Measurements from ENCODE around the gene BRWD1. TPM values are rescaled to one million over a fixed set of nuclear protein-coding genes. Genes with fewer than 3 reads are reported as not detected.

Gene BRWD1
- total RNA-seq, 1 experiment from 2014 or later, result 141 TPM

GRCh38 chr21:39184050-39184980, 129.1 kb downstream of the BRWD1 start:
- H4K20me1 ChIP-seq (ENCODE audit: insufficient read depth, low read depth, low read length), result no peaks in the 10 kb centered on the region
- no peaks in the 10 kb centered on the region for H3K9me3 ChIP-seq (ENCODE audit: low read length)
- peak overlapping the region; percentile 92 for H3K9ac ChIP-seq (ENCODE audit: low read length)
- H3K9me2 ChIP-seq (replicated peaks; ENCODE audit: insufficient read depth, low read length), result no peaks in the 10 kb centered on the region
- H3K27me3 ChIP-seq (ENCODE audit: low read length), result no peaks in the 10 kb centered on the region
- H3K4me1 ChIP-seq (ENCODE audit: low read length), result peaks cover 67% of the 10 kb centered on the region
- DNase-seq, result peak; percentile 66
- peaks cover 62% of the 10 kb centered on the region for H3K79me2 ChIP-seq (ENCODE audit: low read length)
- H3K36me3 ChIP-seq (ENCODE audit: insufficient read depth, low read length), result peaks cover 18% of the 10 kb centered on the region; the same call in 1 of the 2 replicates
- H3K4me3 ChIP-seq (ENCODE audit: low read length), result peak overlapping the region; percentile 92
- H2AFZ ChIP-seq (ENCODE audit: low read length), result no peak overlapping the region
- H3K4me2 ChIP-seq (ENCODE audit: low read depth, low read length, poor library complexity, severe bottlenecking), result peak overlapping the region; percentile 81
- peak overlapping the region; percentile 87 for H3K27ac ChIP-seq (ENCODE audit: low read length)

- Histone ChIP-seq H3K27ac (ENCODE audit: low read length) (peak within 1 kb of the TSS; percentile 87), H3K79me2 (ENCODE audit: low read length) (peaks cover 64% of the 10 kb centered on the region), H3K4me2 (ENCODE audit: low read depth, low read length, poor library complexity, severe bottlenecking) (peak within 1 kb of the TSS; percentile 81), H3K27me3 (ENCODE audit: low read length) (no peaks in the 10 kb centered on the region), H3K36me3 (ENCODE audit: insufficient read depth, low read length) (peaks cover 17% of the 10 kb centered on the region; the same call in 1 of the 2 replicates), H4K20me1 (ENCODE audit: insufficient read depth, low read depth, low read length) (no peaks in the 10 kb centered on the region), H3K4me1 (ENCODE audit: low read length) (peaks cover 59% of the 10 kb centered on the region), H3K4me3 (ENCODE audit: low read length) (peak within 1 kb of the TSS; percentile 92), H2AFZ (ENCODE audit: low read length) (no peak within 1 kb of the TSS), H3K9me3 (ENCODE audit: low read length) (no peaks in the 10 kb centered on the region), H3K9ac (ENCODE audit: low read length) (peak within 1 kb of the TSS; percentile 92), H3K9me2 (replicated peaks; ENCODE audit: insufficient read depth, low read length) (no peaks in the 10 kb centered on the region)
- DNase-seq, result peak; percentile 98
Observed at GRCh38 chr21:39183272-39184049, 130.0 kb downstream of the BRWD1 start, which contains the start of gene PSMG1. TSS of gene PSMG1 (minus strand) at chr21:39183451. CDS start at chr21:39183385, 66 bp downstream.

GRCh38 chr21:39182484-39183271, 130.8 kb downstream of the BRWD1 start:
- Histone ChIP-seq H2AFZ (ENCODE audit: low read length) (no peak overlapping the region), H4K20me1 (ENCODE audit: insufficient read depth, low read depth, low read length) (no peaks in the 10 kb centered on the region), H3K27ac (ENCODE audit: low read length) (peak overlapping the region; percentile 42; the same call in 1 of the 2 replicates), H3K9ac (ENCODE audit: low read length) (peak overlapping the region; percentile 92), H3K4me2 (ENCODE audit: low read depth, low read length, poor library complexity, severe bottlenecking) (peak overlapping the region; percentile 81), H3K9me3 (ENCODE audit: low read length) (no peaks in the 10 kb centered on the region), H3K27me3 (ENCODE audit: low read length) (no peaks in the 10 kb centered on the region), H3K79me2 (ENCODE audit: low read length) (peaks cover 69% of the 10 kb centered on the region), H3K4me3 (ENCODE audit: low read length) (peak overlapping the region; percentile 92), H3K36me3 (ENCODE audit: insufficient read depth, low read length) (peaks cover 22% of the 10 kb centered on the region; the same call in 1 of the 2 replicates), H3K4me1 (ENCODE audit: low read length) (peaks cover 52% of the 10 kb centered on the region), H3K9me2 (replicated peaks; ENCODE audit: insufficient read depth, low read length) (no peaks in the 10 kb centered on the region)
- peak; percentile 68 for DNase-seq

- peak; percentile 52 for DNase-seq
- peaks cover 69% of the 10 kb centered on the region for H3K79me2 ChIP-seq (ENCODE audit: low read length)
- peak overlapping the region; percentile 92 for H3K9ac ChIP-seq (ENCODE audit: low read length)
- peak overlapping the region; percentile 81 for H3K4me2 ChIP-seq (ENCODE audit: low read depth, low read length, poor library complexity, severe bottlenecking)
- no peak overlapping the region for H3K27ac ChIP-seq (ENCODE audit: low read length)
- H3K4me3 ChIP-seq (ENCODE audit: low read length), result peak overlapping the region; percentile 92
- H3K27me3 ChIP-seq (ENCODE audit: low read length), result no peaks in the 10 kb centered on the region
- no peaks in the 10 kb centered on the region for H3K9me3 ChIP-seq (ENCODE audit: low read length)
- H3K9me2 ChIP-seq (replicated peaks; ENCODE audit: insufficient read depth, low read length), result no peaks in the 10 kb centered on the region
- H3K36me3 ChIP-seq (ENCODE audit: insufficient read depth, low read length), result peaks cover 29% of the 10 kb centered on the region; the same call in 1 of the 2 replicates
- no peaks in the 10 kb centered on the region for H4K20me1 ChIP-seq (ENCODE audit: insufficient read depth, low read depth, low read length)
- H3K4me1 ChIP-seq (ENCODE audit: low read length), result peaks cover 45% of the 10 kb centered on the region
- no peak overlapping the region for H2AFZ ChIP-seq (ENCODE audit: low read length)
Observed at GRCh38 chr21:39182016-39182415, 131.4 kb downstream of the BRWD1 start.

- Histone ChIP-seq H3K4me3 (ENCODE audit: low read length) (peak overlapping the region; percentile 92), H3K9ac (ENCODE audit: low read length) (peak overlapping the region; percentile 92), H3K4me1 (ENCODE audit: low read length) (peaks cover 38% of the 10 kb centered on the region), H3K27me3 (ENCODE audit: low read length) (no peaks in the 10 kb centered on the region), H3K9me2 (replicated peaks; ENCODE audit: insufficient read depth, low read length) (no peaks in the 10 kb centered on the region), H3K36me3 (ENCODE audit: insufficient read depth, low read length) (peaks cover 34% of the 10 kb centered on the region; the same call in 1 of the 2 replicates), H3K79me2 (ENCODE audit: low read length) (peaks cover 69% of the 10 kb centered on the region), H2AFZ (ENCODE audit: low read length) (no peak overlapping the region), H3K9me3 (ENCODE audit: low read length) (no peaks in the 10 kb centered on the region), H4K20me1 (ENCODE audit: insufficient read depth, low read depth, low read length) (no peaks in the 10 kb centered on the region), H3K27ac (ENCODE audit: low read length) (no peak overlapping the region), H3K4me2 (ENCODE audit: low read depth, low read length, poor library complexity, severe bottlenecking) (peak overlapping the region; percentile 81)
- DNase-seq, result no peak
Observed at GRCh38 chr21:39181205-39181818, 132.1 kb downstream of the BRWD1 start.

GRCh38 chr21:39180429-39181019, 132.9 kb downstream of the BRWD1 start:
- H3K4me1 ChIP-seq (ENCODE audit: low read length), result peaks cover 30% of the 10 kb centered on the region
- no peaks in the 10 kb centered on the region for H3K9me2 ChIP-seq (replicated peaks; ENCODE audit: insufficient read depth, low read length)
- no peak overlapping the region for H3K9ac ChIP-seq (ENCODE audit: low read length)
- no peak overlapping the region for H3K27ac ChIP-seq (ENCODE audit: low read length)
- H3K27me3 ChIP-seq (ENCODE audit: low read length), result no peaks in the 10 kb centered on the region
- no peaks in the 10 kb centered on the region for H4K20me1 ChIP-seq (ENCODE audit: insufficient read depth, low read depth, low read length)
- peaks cover 41% of the 10 kb centered on the region; the same call in 1 of the 2 replicates for H3K36me3 ChIP-seq (ENCODE audit: insufficient read depth, low read length)
- H3K4me2 ChIP-seq (ENCODE audit: low read depth, low read length, poor library complexity, severe bottlenecking), result peak overlapping the region; percentile 6
- H3K79me2 ChIP-seq (ENCODE audit: low read length), result peaks cover 63% of the 10 kb centered on the region
- peak; percentile 56 for DNase-seq
- no peaks in the 10 kb centered on the region for H3K9me3 ChIP-seq (ENCODE audit: low read length)
- no peak overlapping the region for H3K4me3 ChIP-seq (ENCODE audit: low read length)
- no peak overlapping the region for H2AFZ ChIP-seq (ENCODE audit: low read length)

GRCh38 chr21:39178421-39178820, 135.0 kb downstream of the BRWD1 start:
- Histone ChIP-seq H3K36me3 (ENCODE audit: insufficient read depth, low read length) (peaks cover 60% of the 10 kb centered on the region; the same call in 1 of the 2 replicates), H4K20me1 (ENCODE audit: insufficient read depth, low read depth, low read length) (no peaks in the 10 kb centered on the region), H3K27me3 (ENCODE audit: low read length) (no peaks in the 10 kb centered on the region), H3K9ac (ENCODE audit: low read length) (no peak overlapping the region), H3K27ac (ENCODE audit: low read length) (no peak overlapping the region), H3K79me2 (ENCODE audit: low read length) (peaks cover 57% of the 10 kb centered on the region), H3K4me2 (ENCODE audit: low read depth, low read length, poor library complexity, severe bottlenecking) (no peak overlapping the region), H3K9me2 (replicated peaks; ENCODE audit: insufficient read depth, low read length) (no peaks in the 10 kb centered on the region), H2AFZ (ENCODE audit: low read length) (no peak overlapping the region), H3K9me3 (ENCODE audit: low read length) (no peaks in the 10 kb centered on the region), H3K4me1 (ENCODE audit: low read length) (peaks cover 18% of the 10 kb centered on the region), H3K4me3 (ENCODE audit: low read length) (no peak overlapping the region)
- DNase-seq, result no peak

Measured in Karpas-422 (cell line).